Activated CD4-positive, alpha-beta T cell treated with anti-CD3 and anti-CD28 coated beads, Interleukin-2, Interleukin-4, amounts not matched to agents 100 ng/mL and 50 ng/mL, durations not matched to agents 16 hours and 8 hours (primary cell): ENCODE results near the gene PLAC8.
"Not testable (repeated sequence)": the region's sequence is repeated elsewhere in the genome, so short reads cannot be mapped to it uniquely, and the experiment has no call there.

ENCODE experiments used
- DNase-seq: peaks from one replicate; pipeline ENCODE4 v3.0.0-alpha.2; 2020; ENCODE audit warnings: low spot score

PLAC8 gene

DNA sequence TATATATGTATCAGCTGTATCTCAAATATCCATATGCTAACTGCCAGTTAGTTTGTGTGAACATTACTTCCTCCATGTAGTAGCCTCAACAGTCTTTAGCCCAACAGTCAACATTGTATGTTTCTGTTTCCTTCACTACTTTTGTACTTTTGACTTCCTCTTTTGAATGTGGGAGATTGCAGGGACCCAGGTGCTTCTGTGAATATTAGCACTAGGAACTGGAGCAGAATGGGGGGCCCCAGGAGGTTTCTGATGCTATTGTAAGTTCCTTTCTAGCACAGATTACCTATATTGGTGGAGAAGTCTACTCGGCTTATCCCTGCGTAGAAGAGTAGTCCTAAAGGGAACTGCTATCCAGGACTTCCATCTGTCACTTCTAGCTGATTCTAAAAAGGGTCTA is 2.3 kb downstream of the PLAC8 start:
- DNase-seq, result no peak

DNA sequence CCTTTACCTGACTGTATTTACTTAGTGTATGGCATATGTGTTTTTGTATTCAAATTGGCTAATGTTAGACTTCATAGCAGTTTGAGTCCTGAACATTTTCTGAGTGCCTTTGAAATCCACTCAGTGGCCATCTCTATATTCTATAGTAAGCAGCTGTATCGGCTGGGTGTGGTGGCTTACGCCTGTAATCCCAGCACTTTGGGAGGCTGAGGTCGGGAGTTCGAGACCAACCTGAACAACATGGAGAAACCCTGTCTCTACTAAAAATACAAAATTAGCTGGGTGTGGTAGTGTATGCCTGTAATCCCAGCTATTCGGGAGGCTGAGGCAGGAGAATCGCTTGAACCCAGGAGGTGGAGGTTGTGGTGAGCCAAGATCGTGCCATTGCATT is 2.8 kb downstream of the PLAC8 start:
- DNase-seq, result not testable (repeated sequence)

DNA sequence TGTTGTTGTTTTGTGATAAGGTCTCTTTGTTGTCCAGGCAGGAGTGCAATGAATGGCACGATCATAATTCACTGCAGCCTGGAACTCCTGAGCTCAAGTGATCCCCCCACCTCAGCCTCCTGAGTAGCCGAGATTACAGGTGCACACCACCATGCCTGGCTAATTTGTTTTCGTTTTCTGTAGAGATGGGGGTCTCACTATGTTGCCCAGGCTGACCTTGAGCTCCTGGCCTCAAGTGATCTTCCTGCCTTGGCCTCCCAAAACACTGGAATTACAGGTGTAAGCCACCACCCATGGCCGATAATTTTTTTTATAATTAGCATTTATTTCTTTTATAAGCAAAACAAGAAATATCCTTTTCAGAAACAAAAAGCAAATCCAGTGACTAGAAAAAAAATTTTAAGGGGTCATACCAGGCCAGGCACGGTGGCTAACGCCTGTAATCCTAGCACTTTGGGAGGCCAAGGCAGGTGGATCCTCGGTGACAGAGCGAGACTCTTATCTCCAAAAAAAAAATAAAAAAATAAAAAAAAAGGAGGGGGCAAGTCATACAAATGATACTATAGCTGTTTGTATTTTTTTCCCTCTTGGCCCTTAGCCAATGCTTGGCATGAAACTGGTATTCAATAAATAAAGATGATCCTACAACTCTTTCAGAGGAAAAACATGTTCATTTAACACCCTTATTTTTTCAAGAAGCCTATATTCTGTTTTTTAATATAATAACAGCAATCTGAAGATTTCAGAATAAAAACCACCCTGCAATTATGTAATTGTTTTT is 3.4 kb downstream of the PLAC8 start:
- DNase-seq, result no peak

DNA sequence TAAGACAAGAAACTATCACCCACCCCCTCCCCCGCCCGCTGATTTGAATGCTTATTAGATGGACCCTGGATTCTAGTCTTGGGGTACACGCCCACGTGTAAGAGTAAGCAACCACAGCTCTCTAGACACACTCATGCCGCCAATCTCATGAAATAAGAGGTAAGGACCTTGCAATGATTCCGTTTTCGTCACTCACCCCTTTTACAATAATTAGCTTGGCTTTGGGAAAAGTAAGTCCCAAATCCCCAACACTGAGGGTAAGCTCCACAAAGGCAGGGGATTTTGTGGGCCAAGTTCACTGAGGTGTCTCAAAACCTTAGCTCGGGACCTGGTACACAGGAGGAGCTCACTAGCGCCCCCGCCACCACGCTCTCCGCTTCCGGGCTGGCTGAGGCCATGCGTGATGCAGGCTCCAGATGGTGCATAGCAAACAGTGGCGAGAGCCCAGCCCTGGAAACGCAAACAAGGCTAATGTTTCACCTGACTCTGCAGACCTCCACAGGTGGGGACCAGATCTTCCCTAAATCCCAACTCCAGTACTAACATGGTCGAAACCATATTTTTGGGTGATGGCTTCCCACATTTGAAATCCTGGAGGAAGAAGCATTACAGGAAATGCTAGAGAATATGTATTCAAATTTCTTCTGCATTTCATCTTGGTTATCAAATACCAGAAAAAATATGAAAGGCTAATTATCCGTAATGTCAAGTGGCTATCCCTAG is 4.1 kb downstream of the PLAC8 start:
- DNase-seq, result peak; percentile 90

DNA sequence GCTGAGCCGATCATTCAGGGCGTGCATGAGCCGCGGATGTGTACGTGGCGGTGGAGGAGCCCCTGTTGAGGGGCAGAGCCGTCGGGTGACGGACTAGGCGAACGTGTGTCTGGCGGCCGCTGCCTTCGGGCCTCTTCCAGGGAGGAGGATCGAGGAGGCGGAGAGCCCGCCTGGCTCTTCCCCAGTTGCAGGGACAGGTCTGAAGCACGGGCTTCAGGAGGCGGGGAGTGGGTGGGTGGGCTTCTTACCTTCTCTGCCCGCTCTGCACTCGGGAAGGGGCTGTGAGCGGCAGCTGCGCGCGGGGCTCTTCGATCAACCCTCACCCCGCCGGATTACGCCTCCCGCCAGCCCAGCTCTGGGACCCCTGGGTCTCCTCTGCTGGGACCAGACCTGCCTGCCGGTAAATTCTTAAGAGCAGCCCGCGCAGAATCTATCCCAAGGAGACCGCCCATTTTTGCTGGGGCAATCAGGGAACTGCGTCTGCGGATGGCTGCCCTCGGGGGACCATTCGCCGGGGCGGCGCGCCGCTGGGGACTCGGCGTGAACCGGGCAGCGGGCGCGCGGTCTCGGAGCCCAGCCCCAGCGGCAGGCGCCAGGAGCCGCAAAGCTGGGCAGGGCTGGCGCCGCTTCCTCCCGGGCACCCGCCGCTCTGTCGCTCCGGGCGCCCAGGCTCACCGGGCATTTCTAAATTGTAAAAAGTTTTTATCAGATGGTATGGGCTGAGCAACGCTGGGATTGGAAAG is 4.9 kb downstream of the PLAC8 start:
- DNase-seq, result peak; percentile 27

DNA sequence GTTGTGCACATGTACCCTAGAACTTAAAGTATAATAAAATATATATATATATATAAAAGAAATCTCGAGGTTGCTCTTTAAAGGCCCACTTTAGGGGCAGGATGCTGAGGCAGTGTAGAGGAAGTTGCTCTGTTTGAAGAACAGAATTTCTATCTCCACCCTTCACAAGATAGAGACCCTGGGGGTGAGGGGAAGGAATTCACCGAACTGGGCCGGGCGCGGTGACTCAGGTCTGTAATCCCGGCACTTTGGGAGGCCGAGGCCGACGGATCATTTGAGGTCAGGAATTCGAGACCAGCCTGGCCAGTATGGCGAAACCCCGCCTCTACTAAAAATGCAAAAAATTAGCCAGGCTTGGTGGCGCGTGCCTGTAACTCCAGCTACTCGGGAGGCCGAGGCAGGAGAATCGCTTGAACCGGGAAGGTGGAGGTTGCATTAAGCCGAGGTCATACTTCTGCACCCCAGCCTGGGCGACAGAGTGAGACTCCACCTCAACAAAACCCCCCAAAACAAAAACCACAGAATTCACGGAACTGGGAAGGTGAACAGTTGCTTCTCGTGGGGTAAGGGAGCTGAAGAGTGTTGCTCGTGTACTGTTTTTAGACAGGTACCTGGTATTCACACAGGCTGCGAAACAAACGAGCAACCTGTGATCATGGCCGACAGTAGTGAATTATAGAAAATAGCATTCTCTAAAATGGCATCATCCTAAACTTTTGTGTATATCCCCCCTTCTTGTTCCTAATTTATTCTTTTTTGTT is 6.2 kb downstream of the PLAC8 start:
- DNase-seq, result no peak

DNA sequence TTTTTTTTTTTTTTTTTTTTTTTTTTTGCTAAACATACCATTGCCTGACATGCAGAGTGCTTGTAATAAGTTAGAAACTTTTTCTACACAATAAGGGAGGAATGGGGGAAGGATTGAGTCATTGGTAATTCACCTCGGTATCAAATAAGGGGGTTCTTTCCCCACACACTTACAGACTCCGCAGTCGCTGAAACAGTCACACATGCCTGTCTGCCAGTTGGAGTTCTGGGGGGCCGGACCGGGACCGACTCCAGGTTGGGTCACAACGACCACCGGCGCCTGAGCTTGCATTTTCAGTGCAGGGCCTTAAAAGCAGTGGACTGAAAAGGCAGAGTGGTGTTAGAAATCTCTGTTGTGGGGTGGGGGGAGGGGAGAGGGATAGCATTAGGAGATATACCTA is 6.9 kb downstream of the PLAC8 start:
- DNase-seq, result no peak

DNA sequence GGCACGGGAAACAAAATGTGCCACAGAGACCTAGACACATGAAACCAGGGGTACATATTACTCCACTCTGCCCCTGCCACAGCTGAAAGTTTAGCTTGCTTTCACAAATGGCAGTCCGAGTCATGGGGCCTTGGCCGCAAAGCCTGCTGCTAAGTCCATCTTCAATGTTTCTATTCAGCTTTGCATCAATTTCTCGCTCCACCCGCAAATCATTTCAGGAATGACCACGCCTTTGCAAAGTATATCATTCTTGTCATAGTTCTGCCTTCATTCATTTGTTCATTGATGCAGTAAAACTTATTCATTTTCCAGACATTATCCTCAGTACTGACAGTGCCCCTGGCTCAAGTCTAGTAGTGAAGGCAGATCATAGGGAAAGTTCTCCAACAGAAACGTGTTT is 9.5 kb downstream of the PLAC8 start:
- no peak for DNase-seq

DNA sequence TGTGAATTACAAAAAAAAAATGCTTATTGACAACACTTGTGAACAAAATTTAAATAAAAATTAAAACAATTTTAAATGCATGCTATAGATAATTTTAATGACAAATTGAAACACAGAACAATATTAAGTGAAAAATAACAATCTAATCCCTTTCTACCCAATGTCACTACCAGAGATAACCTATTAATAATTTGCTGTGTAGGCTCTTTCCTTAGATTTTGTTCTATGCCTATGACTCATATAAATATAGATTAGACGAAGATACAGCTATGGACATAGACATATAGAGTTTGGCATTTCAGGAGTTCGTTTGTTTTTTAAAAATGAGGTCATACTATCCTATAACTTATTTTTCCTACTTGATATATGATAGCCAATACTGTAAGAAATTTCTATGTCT is 18.1 kb downstream of the PLAC8 start:
- no peak for DNase-seq

DNA sequence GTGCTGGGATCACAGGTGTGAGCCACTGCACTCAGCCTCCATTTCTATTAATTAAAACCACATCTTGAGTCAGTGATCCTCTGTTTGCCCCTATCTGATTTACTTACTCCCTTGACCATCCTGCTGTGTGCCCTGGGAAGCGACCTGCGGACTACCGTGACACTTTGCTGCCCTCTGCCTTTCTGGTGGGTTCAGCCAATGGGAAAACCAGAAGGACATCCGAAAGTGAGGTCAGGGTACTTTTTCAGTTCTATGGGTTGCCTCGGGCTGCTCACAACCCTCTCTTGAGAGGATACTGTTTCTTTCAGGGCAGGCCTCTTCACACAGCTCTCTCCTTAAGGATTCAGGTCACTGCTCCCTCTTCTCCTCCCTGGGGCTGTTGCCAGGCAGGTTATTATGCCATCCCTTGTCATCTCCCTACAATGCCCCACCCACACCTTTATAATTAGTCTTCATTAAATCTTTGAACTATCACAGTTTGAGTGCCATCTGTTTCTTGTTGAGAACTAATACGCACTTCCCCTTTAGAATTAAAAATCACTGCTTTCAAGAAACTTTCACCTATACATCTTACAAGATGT is 21.4 kb downstream of the PLAC8 start:
- no peak for DNase-seq

DNA sequence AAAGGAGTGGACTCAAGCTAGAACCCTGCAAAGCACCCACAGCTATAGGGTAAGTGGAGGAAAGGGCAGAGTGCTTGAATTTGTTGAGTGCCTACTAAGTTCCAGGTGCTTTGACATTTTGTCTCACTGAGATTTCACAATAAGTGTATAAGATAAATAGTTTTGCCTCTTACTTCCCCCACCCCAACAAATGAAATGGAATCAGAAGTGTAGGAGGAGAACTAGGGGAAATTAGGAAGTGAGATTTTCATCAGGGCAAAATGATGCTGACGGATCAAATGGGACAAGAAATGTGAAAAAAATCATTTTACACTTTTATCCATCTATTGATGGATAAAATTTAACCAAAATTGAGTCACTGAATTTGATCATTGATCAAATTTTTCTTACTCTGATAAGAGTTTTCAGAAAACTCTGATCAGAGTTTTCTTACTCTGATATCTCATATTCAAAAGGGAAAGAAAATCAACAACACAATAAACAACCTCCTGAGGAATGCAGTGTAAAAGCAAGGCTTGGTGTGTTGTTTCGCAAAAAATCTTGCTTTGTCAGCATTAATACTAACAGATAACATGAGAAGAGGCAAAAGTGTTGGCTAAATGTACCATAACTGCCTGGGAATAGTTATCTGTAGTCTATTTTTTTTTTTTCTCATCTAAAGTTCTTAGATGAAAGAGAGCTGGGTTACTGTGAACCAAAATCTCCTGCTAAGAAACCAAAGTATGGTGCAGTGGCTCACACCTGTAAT is 24.9 kb downstream of the PLAC8 start:
- DNase-seq, result no peak

DNA sequence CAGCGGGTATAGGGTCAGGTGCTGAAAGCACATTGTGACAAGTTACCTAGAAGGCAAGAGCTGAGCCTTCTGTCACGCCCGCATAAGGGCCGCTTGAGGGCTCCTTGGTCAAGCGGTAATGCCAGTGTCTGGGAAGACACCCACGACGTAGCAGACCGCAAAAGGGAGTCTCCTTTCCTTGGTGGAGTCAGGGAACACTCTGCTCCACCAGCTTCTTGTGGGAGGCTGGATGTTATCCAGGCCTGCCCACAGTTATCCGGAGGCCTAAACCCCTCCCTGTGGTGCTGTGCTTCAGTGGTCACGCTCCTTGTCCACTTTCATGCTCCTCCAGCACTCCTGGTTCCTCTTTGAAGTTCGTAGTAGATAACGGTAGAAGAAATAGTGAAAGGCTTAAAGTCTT is 29.6 kb downstream of the PLAC8 start:
- DNase-seq, result not testable (repeated sequence)

DNA sequence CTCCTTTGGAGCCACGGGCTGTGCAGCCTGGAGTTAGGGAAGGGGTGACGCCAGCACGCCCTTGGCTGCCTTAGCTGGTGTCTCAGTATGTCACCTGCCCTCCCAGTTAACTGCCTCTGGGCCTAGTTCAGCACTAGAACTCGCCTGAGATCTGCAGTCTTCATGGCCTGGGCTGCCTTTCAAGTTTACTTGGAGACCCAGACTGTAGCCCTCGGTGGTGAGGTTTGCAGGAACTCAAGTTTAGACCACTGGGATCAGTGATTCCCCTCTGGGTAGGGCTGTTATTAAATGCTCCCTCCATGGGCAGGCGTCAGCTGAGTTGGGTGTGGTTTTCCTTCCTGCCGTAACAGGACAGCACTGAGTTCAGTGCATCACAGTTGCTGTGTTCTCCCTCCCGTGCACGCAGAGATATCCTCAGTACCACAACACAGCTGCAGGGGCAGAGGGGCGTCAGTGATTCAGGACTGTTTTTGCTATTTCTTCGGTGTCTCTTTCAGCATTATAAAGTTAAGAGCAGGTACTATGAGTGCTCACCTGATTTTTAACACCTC is 30.5 kb downstream of the PLAC8 start:
- DNase-seq, result peak; percentile 23

DNA sequence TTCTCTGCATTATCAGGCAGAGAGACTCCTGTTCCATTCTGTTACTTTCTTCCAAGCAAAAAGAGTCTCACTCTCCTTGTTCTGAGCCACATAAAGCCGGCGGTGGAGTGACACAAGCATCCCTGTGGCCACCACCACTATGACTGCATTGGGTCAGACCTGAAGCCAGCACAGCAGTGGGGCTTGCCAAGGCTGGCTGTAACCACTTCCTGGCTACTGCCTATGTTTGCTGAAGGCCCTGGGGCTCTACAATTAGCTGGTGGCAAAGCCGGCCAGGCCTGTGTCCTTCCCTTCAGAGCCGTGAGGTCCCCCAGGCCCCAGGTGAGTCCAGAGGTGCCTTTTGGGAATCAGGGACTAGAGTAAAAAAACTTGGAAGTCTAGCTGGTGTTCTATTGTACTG is 31.8 kb downstream of the PLAC8 start:
- DNase-seq, result no peak

DNA sequence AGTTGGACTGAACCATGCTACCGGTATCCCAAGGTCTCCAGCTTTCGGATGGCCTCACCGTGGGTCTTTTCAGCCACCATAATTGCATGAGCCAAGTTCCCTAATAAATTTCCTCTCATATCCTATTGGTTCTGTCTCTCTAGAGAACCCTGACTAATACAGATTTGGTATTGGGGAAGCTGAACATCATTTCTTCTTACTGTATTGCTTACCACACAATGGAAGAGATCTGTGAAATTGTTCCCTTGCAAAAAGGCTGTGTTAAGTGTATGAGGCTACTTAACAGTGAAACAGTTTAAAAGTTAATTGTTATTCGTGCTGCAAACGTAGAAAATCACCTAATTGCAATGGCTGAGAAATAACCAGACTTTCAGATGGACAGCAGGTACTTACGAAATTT is 34.0 kb downstream of the PLAC8 start:
- no peak for DNase-seq

DNA sequence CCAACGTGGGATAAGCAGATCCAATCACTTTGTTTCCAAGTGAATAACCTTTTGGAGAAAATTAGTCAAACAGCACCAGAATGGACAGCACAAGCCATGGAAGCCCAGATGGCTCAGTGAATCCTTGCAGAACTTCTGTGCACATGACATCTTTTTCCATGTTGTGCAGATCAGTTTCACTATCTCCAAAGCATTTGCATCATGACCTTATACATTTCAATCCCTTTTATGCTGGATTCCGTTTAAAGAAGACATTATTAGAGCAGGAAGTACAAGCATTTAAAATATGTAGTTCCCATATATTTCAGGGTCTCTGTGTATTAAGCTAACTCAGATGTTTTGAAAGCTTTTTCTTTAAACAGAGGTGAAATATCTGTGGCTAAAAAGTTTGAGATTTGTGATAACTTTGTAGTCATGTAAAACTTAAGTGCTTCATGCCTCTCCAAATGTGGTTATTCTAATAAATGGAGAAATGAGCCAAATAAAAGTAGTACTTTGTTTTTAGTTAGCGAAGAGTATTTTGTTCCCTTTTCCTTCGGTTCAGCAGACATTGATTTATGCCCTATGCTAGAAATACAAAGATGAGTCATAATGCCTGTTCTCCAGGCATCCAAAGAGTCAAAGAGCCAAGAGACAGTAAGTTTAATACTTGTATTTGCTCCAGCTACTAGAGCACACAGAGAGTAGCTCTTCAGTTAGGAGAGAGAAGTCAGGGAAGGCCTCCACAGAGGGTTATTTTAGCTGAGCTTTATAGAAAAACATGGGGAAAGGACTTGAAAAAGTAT is 39.0 kb downstream of the PLAC8 start:
- no peak for DNase-seq

DNA sequence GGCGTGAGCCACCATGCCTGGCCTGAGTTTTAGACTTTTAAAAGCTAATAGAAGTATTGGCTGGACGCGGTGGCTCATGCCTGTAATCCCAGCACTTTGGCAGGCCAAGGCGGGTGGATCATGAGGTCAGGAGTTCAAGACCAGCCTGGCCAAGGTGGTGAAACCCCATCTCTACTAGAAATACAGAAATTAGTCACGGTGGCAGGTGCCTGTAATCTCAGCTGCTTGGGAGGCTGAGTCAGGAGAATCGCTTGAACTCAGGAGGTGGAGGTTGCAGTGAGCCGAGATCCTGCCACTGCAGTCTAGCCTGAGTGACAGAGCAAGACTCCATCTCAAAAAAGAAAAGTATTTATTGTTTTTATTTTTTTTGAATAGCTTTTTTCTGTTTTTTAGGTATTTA is 39.7 kb downstream of the PLAC8 start:
- DNase-seq, result peak; percentile 60

DNA sequence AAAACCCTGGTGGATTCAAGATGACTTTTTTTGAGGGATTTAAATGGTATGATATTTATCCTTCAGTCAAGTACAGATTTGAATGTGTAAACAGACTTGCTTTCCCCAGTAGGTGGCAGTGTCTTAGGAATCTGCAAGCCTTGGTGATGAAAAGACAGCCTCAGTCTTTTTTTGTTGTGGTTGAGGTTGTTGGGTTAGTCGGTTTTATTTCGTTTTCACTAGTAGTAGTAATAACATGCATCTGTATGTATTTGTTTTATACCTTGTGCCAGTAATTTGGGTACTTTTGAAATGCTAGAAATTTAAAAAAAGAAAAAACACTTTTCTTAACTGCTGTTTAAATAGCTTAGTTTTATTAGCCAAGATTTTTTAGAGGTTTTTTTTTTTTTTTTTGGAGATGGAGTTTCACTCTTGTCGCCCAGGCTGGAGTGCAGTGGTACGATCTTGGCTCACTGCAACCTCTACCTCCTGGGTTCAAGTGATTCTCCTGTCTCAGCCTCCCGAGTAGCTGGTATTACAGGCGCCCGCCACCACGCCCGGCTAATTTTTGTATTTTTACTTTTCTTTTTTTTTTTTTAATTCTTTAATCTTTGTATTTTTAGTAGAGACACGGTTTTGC is 40.3 kb downstream of the PLAC8 start:
- DNase-seq, result peak; percentile 92

DNA sequence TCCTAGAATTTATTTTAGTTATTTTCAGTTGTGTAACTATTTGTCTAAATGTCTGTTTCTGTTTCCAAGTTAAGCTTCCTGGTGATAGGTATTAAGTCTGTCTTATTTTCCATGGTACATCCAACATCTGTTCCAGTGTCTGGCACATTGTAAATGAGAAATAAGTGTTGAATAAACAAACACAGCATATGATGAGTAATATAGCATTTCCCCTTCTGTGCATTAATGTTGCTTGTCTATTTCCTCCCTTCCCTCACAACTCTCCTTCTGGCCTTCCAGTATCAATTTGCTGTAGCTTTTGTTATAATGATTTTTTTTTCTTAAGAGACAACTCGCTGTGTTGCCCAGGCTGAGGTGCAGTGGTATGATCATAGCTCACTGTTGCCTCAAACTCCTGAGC is 43.4 kb downstream of the PLAC8 start:
- no peak for DNase-seq
